ENCODE results near the gene TMEM59L.

Gene TMEM59L

DNA sequence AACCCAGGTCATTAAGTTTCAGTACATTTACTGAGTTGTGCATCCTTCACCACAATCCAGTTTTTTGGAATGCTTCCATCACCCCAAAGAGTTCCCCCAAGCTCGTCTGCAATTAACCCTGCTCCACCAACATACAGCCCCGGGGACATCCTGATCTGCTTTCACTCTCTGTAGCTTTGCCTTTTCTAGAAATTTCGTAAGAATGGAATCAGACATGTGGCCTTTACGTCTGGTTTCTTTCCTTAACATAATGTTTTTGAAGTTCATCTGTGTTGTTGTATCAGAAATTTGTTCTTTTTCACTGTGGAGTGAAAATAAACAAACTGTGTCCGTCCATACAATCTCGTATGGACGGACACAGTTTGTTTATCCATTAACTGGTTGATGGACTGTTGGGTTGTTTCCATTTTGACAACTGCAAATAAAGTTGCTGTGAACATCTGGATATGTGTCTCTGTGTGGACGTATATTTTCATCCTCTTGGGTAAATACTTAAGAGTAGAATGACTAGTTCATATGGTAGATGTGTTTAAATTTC lies 27.1 kb downstream of the TMEM59L start:
- no peak for DNase-seq

DNA sequence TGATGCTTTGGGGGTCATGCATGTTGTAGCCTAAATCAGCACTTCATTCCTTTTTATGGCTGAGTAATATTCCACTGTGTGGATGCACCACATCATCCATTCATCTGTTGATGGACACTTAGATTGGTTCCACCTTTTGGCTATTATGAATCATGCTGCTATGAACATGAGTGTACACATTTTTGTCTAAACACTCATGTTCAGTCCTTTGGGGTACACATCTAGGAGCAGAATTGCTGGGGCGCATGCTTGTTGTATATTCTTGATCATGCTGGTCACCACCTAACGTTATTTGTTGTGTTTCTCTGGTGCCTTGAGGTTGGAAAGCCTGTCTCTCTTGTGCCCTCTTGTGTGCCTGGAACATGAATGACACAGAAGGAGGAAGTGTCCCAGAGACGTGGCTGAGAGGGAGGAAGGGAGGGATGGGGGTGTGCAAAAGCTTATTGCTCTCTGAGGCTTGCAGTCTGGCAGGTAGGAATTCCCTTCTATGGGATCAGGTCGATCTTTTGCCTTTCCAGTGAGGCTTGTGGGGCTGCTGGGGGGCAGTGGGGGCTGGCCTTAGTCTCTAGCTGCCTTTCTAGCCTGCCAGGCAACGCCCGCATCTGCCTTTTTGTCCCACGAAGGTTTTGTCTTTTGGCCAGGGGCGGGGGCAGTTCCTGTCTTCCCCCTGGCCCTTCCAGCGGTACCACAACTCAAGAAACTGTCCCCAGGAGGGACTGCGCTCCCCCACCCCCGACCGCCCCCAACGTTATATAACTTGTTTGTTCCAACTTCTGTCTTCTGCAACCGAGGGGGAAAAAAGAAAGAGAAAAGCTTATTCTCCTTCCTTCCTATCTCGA lies 31.7 kb downstream of the TMEM59L start:
- no peak for DNase-seq

DNA sequence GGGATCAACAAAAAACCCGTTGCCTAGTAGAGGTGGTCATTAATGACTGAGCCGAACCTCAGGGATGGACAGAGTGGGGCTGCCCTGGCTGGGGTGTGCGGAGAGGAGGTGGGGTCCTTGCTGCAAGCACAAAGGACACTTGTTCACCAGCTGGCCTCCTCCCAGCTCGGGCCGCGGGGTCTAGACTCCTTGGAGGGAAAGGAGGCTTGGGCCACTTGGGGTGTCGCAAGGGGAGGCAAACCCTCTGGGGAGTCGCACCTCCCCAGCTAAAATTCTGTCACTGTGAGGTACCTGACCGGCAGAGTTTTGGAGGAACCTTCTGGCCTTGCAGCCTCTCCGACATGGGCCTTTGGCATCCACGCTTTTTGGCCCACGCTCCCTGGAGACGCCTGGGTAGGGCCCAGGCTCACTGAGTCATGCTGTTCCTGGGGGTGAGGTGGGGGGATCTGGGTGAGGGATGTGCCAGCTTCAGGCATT lies 32.4 kb downstream of the TMEM59L start:
- DNase-seq, result no peak

DNA sequence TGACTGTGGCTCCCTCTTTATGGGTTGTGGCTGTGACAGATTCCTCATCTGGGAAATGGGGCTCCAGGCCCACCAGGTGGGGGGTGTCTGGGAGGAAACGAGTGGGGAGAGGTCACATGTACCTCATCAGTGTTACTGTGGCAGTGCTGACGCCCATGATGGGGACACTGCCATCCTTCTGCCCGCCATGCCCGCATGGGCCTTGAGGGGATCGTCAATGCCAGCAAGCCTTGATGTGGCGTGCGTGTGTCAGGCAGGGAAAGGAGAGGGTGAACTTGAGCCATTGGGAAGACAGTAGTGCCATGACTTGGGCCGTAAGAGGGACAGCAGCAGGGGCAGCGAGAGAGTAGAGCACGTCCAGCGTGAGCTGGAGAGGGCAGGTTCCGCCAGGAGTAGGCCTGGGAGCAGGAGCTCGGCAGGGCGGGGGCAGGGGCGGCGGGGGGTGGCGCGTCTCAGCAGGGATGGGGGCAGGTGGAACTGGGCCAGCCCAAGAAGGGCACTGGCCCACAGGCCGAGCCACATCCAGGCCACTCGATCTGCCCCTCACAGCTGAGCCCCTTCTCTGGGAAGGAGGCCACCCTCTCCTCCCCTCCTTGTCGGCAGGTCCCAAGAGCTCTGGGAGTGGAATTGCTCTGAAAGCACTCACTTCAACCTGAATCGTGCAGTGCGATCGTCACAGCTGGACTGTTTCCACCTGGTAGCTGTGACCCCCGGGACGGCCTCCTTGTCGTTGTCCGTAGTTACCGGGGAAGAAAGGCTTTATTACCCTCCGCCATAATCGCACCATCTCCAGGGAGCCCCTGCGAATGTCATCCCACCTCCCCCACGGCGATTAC lies 34.1 kb downstream of the TMEM59L start:
- DNase-seq, result no peak

DNA sequence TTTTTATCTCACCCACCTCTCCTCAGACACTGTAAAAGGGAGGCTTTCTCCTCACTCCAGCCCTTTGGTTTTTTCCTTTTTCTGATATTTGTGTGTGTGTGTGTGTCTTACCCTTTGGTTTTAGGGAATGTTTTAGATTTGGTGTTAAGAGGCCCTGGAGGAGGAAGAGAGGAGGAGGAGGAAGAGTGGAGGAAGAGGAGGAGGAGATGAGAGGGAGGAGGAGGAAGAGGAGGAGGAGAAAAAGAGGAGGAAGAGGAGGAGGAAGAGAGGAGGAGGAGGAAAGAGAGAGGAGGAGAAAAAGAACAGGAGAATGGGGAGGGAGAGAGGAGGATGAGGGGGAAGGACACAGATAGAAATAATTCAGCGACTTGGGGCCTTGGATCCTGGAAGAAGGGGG lies 34.7 kb downstream of the TMEM59L start:
- DNase-seq, result no peak

DNA sequence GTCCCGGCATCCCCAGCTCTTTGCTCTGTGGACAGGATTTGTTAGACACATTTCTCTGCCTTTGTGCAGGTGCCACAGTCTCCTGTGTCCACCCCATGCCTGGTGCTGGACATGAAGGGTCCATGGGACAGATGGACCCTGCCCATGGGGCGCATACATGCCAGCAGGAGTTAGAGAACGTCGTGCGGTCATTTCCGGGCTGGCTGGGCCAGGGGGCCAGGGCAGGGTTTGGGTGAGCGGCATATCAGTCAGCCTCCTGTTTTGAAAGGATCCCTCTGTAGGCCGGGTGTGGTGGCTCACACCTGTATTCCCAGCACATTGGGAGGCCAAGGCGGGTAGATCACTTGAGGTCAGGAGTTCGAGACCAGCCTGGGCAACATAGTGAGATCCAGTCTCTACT lies 35.1 kb downstream of the TMEM59L start:
- DNase-seq, result no peak

DNA sequence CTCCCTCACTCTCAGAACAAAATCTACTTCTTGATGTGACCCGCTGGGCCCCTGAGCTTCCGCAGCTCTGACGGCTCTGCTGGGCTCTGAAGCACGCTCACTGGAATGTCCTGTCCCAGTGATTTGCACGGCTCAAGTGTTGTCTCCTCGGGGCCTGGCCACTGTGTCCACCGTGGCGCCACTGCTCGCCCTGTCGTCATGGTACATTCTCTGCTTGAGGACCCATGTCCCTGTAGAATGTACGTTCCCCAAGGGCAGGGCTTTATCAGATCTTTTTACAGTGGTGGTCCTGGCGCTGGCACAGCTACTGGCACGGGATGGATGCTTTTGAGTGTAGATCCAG lies 36.3 kb downstream of the TMEM59L start:
- DNase-seq, result no peak

DNA sequence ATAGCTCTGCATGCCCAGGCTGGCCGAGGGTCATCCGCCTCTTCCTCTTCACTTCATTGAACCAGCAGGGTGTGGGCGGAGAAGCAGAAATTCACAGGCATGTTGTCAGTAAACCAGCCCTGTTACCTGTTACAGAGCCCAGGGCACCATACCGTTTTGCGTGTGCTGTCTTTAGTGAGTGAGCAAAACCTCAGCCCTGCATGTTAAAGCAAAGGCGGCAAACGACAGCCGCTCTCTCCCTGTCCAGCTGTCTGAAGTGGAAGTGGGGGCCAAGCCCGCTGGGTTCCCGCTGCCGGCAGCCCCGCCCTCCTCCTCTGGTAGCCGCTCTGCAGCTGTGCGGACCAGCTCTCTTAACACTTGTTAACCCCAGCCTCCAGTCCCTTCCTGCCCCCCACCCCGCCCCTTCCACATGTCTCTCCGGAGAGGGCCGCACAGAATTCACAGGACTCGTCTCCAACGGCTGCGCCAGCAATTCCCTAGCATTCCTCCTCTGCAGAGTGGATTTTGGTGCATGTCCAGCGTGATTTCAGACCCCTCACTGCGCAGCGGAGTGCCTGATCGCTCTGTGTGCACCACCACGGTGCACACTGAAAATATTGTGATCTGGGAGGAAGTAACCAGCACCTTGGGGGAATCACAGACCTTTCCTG lies 36.8 kb downstream of the TMEM59L start:
- no peak for DNase-seq

DNA sequence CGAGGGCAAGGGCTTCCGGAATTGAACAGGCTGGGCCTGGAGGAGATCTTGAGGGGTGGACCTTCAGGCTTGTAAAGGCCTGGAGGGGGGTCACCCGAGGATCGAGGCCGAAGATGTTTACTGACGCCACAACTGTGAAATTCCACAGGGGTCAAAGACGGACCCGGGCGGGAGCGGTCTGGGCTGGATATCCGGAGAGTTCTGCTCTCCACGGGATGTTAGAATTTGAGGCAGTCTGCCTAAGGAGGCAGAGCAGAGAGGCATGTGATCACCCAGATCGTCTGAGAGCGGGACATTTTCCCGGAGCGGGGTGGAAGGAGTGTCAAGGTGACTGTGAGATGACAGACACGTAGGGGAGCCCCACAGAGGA lies 37.3 kb downstream of the TMEM59L start:
- DNase-seq, result no peak

DNA sequence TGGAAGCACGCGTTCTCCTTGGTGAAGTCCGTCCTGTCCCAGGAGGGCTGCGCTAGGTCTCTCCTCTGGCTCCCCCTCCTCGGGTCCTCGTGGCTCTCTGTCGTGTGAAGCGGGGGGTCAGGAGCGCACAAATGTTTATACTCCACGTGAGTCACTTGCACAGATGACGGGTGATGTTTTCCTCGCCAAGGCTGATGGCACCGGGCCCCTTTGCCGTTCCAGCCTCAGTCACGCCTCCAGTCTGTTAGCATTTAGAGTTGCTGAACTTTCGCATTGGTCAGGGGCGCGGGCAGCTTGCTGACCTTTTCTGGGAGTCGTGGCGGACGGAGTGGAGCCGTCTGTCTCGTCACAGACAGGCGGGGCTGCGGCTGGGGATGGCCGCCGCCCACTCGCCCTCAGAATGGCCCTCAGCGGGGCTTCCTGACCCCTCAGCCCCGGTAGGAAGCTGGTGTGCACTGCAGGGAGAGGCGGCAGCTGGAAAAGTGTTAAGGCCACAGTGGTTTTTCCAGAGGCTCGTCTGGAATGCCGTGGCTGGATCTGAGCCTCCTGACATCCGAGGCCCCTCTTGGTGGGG lies 37.9 kb downstream of the TMEM59L start:
- DNase-seq, result no peak

DNA sequence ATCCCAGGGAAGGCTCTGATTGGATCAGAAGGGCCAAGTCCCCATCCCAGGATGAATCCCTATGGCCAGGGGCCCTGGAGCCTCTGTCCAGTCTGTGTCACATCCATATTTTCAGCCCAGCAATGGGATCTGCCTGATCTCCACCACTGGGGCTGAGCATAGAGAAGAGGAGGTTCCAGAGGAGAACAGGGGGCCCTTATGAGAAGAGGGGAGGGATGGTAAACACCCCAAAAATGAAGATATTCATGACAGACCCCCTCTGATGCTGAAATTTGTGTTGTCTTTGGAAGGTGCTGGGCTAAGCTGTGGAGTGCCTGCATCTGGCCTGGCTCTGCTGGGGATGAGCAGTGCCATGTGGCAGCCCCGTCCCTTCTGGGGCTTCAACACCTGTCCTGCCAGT lies 38.6 kb downstream of the TMEM59L start:
- no peak for DNase-seq

DNA sequence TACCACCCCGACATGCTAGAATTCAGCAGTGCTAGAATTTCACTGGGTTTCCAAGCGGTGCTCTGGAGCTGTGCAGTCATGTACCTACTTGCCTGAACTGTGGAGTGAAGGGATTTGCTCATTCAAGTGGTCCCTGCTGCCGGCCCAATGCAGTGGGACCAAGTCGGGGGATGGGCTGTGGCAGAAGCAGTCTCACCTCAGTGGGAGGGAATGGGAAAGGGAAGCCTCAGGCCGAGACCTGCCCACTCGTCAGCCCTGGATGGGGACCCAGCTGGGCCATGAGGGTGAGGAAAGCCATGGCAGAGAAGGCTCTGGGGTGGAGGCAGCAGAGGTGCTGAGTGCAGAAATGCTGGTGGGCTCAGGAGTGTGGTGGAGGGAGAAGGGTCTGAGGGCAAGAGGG lies 39.1 kb downstream of the TMEM59L start:
- no peak for DNase-seq

DNA sequence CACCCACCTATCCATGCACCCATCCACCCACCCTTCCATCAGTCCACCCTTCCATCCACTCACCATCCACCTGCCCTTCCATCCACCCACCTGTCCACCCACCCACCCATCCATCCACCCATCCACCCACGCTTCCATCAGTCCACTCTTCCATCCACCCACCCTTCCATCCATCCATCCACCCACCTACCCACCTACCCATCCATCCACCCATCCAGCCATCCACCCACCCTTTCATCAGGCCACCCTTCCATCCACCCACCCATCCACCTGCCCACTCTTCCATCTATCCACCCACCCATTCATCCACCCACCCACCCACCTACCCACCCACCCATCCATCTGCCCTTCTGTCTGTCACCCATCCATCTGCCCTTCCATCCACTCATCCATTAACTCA lies 41.2 kb downstream of the TMEM59L start:
- DNase-seq, result no peak

DNA sequence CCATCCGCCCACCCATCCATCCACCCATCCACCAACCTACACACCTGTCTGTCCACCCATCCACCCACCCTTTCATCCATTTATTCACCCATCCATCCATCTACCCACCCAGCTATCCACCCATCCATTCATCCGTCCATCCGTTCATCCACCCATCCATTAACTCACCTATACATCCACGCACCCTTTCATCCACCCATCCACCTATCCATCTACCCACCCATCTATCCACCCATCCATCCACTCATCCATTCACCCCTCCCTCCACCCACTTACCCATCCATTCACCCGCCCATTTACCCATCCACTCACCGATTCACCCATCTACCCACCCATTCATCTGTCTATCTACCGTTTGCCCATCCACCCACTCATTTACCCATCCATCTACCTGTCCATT lies 41.8 kb downstream of the TMEM59L start:
- DNase-seq, result no peak

DNA sequence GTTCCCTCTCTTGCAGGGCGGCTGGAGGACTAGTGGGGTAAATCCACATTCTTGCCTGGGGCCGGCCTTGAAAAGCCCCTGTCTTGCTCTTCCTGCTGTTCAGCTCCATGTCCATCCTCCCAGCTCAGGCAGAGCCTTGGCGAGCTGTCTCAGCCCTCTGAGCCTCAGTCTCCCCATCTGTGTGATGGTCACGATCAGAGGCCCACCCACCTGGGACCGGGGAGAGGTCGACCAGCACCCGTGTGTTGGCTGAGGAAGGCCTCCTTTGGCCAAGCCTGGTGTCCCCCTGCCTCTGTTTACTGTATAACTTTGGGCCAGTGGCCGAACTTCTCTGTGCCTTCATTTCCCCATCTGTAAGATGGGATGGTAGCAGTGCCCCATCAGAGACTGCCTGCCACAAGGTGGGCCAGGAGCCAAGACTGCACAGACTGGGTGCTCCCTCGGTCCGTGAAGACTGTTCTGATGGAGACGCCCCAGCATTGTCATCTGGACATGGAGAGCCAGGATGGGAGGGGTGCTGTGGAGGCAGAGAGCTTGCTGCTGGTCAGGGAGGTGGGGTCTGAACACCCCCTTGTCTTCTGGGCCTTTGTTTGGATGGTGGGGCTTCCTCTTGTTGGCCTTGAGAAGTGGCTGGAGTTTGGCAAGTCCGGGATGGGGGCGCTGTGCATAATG lies 42.6 kb downstream of the TMEM59L start:
- no peak for DNase-seq

DNA sequence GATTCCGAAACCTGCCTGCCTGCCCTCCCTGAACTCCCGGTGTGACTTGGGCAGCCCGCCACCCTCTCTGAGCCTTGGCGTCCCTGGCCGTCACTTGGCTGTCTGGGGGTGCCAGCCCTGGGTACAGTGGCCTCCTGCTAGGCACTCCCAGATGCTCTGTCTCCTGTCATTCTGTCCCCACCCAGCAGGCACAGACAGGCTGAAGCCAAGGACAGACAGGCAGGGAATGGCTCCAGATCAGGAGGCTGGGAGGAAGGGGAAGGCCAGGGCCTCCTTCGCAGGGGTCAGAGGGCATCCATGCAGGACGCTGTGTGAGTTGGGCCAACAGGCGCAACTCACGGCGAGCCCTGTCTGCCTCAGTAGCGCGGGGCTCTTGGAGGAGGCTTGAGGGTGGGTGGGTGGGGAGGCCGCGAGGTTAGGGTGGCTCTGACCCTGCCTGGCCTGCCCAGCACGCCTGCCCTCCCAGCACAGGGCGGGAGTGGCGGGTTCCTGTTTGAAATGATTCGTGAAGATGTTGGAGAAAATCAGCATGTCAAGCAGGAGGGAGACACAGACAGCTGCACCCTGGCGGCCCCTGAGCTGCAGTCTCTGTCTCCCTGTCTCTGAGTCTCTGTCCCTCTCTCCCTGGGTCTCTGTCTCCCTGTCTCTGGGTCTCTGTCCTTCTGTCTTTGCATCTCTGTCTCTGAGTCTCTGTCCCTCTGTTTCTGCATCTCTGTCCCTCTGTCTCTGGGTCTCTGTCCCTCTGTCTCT lies 43.8 kb downstream of the TMEM59L start:
- DNase-seq, result no peak

DNA sequence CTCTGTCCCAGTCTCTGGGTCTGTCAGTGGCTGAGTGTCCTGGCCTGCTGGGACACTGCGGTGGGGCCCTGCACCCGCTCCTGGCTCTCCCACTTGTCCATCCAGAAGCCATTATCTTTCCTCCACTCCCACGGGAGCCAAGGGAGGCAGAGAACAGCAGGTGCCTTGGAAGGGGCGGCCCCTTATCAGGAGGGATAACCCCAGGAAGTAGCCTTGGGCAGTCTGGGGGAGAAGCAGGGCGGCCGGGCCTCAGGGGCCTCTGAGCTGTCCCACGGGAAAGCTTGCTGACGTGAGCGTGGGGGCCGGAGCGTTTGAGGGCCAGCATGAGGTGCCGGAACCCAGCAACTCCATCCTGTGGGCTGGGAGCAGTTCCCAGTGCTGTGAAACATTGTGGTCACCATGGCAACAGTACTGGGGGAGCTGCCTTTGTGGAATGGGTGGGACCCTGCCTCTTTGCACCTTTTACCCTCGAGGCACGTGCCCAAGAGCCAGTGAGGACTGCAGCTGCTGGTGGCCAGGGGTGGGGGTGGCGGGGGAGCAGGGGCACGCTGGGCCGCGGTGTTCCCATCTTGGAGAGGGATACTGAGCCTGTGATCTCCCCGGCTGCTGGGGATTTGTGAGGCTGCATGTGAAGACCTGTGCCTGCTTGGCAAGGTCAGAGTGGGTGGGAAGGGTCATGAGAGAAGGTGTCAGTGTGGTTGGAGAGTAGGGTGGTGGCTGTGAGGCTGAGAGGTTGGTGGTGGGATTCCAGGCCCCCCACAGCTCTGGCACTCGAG lies 45.1 kb downstream of the TMEM59L start:
- DNase-seq, result no peak

DNA sequence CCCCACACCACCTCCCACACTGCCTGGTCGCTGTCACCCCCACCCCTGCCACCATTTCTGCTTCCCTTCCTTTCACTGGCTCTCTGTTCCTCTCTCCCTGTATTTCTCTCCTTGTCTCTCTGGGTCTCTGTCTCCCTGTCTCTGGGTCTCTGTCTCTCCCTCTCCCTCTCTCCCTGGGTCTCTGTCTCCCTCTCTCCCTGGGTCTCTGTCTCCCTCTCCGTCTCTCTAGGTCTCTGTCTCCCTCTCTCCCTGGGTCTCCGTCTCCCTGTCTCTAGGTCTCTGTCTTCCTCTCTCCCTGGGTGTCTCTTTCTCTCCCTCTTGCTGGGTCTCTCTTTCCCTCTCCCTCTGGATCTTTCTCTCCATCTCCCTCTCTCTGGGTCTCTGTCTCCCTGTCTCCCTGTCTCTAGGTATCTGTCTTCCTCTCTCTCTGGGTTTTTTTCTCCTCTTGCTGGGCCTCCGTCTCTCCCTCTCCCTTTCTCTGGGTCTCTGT lies 45.7 kb downstream of the TMEM59L start:
- DNase-seq, result no peak

DNA sequence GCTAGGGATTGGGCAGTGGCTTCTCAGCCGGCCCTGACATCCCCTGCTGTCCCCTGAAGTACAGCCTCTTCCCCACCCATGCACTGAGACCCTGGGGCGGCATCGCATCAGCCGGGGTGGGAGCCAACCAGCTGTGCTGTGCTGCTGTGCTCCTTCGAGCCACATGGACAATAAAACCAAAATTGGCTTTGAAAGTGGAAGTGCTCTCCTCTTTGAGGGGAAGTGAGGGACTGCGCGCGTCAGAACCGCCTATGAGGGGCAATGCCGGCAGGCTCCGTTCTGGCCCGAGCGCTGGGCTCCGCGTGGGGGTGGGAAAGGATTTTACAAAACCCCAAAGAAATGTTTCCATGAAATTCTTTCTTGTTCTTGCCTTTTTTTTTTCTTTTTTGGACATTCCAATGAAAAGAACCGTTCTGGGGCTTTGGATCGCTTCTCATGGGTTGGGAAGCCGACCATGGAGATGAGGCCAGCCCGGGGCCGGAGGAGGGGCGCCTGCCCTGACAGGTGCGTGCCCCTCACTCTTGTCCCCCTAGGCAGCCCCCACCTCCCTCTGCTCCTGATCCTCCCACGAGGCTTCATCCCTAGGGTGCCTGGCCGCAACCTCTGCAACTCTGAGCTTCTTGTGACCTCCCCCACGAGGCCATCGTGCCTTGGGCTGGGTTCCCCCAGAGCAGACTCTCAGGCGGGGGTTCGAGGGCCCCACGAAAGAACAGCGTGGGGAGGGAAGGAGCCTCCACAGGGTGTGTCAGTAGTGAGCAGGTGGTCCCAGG lies 46.8 kb downstream of the TMEM59L start:
- DNase-seq, result no peak

Measured in DMS 273 treated with DMSO at 0.1 percent for 48 hours (cell line).